Retinal pigment epithelial cell (primary cell): ENCODE data around the gene CADPS2.
A peak's percentile ranks its signal among the peaks of the same experiment; 100 is the strongest.

Experiments used
- DNase-seq: peaks from one replicate; pipeline ENCODE4 v3.0.0-alpha.2; 2010; ENCODE audit warnings: low read depth
- H3K4me3 ChIP-seq: 2 replicates; pipeline ENCODE4 v1.5.1; 2011; ENCODE audit warnings: mild to moderate bottlenecking, low read length, control low read depth, moderate library complexity
- TF ChIP-seq, protein P1 (sequence below): conservative IDR thresholded peaks from 2 replicates; pipeline ENCODE4 v1.5.1; 2011; ENCODE audit warnings: low read depth, low read length, control low read depth, inconsistent platforms

Gene CADPS2

GRCh38 chr7:122886357-122887081 is at the start of gene CADPS2:
TSS of gene CADPS2 (minus strand) at chr7:122886460. CDS start at chr7:122886337, 123 bp downstream.
- TF ChIP-seq, protein P1, sequence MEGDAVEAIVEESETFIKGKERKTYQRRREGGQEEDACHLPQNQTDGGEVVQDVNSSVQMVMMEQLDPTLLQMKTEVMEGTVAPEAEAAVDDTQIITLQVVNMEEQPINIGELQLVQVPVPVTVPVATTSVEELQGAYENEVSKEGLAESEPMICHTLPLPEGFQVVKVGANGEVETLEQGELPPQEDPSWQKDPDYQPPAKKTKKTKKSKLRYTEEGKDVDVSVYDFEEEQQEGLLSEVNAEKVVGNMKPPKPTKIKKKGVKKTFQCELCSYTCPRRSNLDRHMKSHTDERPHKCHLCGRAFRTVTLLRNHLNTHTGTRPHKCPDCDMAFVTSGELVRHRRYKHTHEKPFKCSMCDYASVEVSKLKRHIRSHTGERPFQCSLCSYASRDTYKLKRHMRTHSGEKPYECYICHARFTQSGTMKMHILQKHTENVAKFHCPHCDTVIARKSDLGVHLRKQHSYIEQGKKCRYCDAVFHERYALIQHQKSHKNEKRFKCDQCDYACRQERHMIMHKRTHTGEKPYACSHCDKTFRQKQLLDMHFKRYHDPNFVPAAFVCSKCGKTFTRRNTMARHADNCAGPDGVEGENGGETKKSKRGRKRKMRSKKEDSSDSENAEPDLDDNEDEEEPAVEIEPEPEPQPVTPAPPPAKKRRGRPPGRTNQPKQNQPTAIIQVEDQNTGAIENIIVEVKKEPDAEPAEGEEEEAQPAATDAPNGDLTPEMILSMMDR, result peak; percentile 7
- DNase-seq, result peak; percentile 45
- peak within 1 kb of the TSS; percentile 76 for H3K4me3 ChIP-seq

GRCh38 chr7:122935620-122936019 is 49.4 kb upstream of the CADPS2 start:
- TF ChIP-seq, protein P1, result no peak
- no peak for DNase-seq
- H3K4me3 ChIP-seq, result no peak overlapping the region

GRCh38 chr7:122919643-122920181 is 33.5 kb upstream of the CADPS2 start:
- DNase-seq, result no peak
- H3K4me3 ChIP-seq, result no peak overlapping the region

GRCh38 chr7:122914812-122915211 is 28.6 kb upstream of the CADPS2 start:
- no peak for DNase-seq
- TF ChIP-seq, protein P1, result no peak
- no peak overlapping the region for H3K4me3 ChIP-seq

More at GRCh38 chr7:122919643-122920181, 33.5 kb upstream of the CADPS2 start:
- TF ChIP-seq, protein P1, result no peak

- TF ChIP-seq, protein P1, result no peak
- no peak for DNase-seq
- no peak overlapping the region for H3K4me3 ChIP-seq
Measured at GRCh38 chr7:122913608-122914007, 27.3 kb upstream of the CADPS2 start.

GRCh38 chr7:122902751-122903495 is 16.7 kb upstream of the CADPS2 start:
- TF ChIP-seq, protein P1, result no peak
- no peak overlapping the region for H3K4me3 ChIP-seq
- no peak for DNase-seq
